Right lung (tissue), 5 donors: ENCODE data around the gene PCBP4. TPM values are rescaled to one million over a fixed set of nuclear protein-coding genes. Genes with fewer than 3 reads are reported as not detected.

Source experiments
- DNase-seq, 2 donors: peaks; one replicate each; pipeline ENCODE4 v3.0.0-alpha.2; 2013
- polyA plus RNA-seq, 5 donors: library from polyadenylated mRNA; unstranded; fragments of 120-200 nt; gene quantifications; one replicate each; pipeline versions ENCODE4 v1.2.1 to v1.2.3, GENCODE V29; 2013; ENCODE audit warnings: inconsistent platforms in 1 of 5, low replicate concordance in 1 of 5; ENCODE audit not compliant: insufficient read length in 5 of 5, insufficient read depth in 1 of 5

Gene PCBP4
- polyA plus RNA-seq, 5 donors = 35.7 to 67.3 (median 47.7) TPM

DNA sequence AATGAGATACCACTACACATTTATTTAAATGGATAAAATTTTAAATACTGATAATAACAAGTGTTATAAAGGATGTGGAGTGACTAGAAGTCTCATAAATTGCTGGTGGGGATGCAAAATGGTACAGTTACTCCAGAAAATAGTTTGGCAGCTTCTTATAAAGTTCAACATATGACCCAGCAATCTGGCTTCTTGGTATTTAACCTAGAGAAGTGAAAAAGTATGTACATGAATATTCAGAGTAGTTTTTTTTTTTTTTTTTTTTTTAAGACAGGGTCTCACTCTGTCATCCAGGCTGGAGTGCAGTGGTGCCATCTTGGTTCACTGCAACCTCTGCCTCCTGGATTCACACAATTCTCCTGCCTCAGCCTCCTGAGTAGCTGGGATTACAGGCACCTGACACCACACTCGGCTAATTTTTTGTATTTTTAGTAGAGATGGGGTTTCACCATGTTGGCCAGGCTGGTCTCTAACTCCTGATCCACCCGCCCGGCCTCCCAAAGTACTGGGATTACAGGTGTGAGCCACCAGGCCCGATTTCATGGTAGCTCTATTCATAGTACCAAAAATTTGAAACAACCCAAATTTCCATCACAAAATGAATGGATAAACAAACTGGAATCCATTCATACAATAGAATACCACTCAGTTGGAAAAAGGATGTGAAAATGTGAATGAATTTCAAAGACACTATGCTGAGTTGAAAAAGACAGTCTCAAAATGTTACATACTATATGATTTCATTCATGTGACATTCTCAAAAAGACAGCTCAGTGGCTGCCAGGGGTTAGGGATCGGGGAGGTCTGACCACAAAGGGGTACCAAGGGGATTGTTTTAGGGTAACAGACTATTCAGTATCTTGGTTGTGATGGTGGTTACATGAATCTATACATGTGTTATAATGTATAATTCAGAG lies 39.9 kb downstream of the PCBP4 start:
- DNase-seq = no peak

DNA sequence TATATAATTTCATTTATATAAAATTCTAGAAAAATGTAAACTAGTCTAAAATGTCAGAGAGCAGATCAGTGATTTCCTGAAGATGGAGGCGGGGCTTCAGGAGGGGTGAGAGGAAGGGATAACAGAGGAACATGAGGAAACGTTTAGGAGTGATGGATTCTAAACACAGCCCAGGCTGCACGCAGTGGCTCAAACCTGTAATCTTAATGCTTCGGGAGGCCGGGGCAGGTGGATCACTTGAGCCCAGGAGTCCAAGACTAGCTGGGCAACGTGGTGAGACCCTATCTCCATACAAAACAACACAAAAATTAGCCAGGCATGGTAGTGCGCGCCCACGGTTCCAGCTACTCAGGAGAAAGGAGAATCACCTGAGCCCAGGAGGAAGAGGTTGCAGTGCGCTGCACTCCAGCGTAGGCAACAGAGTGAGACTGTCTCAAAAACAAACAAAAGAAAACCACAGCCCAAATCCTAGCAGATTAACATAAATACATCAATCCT lies 46.1 kb downstream of the PCBP4 start:
- DNase-seq = no peak

DNA sequence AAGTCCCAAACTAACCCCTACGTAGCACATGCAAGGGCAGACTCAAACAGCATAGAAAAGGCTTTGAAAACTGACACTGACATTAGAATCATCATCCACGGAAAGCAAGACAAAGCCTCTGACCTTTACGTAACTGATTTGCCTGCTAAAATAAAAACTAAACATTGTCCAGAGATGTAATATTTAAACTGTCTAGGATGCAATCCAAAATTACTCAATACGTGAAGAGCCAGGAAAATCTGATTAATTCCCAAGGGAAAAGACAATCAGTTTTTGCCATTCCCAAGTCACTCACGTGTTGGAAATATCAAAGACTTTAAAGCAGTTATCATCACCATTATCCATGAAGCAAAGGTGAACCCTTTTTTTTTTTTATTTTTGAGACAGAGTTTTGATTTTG lies 50.8 kb downstream of the PCBP4 start:
- DNase-seq = no peak

DNA sequence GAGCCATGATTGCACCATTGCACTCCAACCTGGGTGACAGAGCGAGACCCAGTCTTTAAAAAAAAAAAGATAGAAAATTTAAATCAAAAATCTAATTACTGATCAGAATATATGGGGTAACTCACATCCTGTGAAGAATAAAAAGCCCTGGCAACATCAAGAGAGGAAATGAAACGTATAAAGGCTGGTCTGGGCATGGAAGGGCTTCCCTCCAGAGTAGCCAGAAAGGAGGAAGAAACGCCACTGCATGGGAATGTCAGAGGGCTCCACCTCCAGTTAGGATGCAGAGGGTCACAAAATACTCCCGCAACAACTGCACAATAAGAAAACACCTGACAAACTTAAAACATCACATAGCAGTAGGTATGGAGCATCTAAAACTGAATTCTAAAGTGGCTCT lies 59.2 kb downstream of the PCBP4 start:
- DNase-seq = no peak

Other genes starting within 250 kb of the PCBP4 start
- not detected for gene IQCF6, start 188.2 kb downstream of the PCBP4 start, polyA plus RNA-seq
- gene IQCF2, start 105.8 kb downstream of the PCBP4 start, polyA plus RNA-seq = not detected
- gene IQCF5, start 91.9 kb downstream of the PCBP4 start, polyA plus RNA-seq = not detected
- under 1 TPM in 1 of 5 donors, not detected in 4; 0.15 TPM for gene IQCF1, start 64.1 kb downstream of the PCBP4 start, polyA plus RNA-seq
- gene RRP9, start 25.6 kb downstream of the PCBP4 start, polyA plus RNA-seq = 10 to 100 TPM; 13.4 to 26.3 (median 18.9) TPM
- 10 to 100 TPM; 16.3 to 24.2 (median 20.1) TPM for gene PARP3, start 25.1 kb downstream of the PCBP4 start, polyA plus RNA-seq
- under 1 TPM; 0.18 to 0.38 (median 0.28) TPM for gene GPR62, start 12.1 kb downstream of the PCBP4 start, polyA plus RNA-seq
- gene ABHD14B, start 6.6 kb upstream of the PCBP4 start, polyA plus RNA-seq = 10 to 100 TPM; 43.4 to 52.4 (median 50.6) TPM
- 10 to 100 TPM; 19.3 to 33.6 (median 23.2) TPM for gene ABHD14A, start 7.6 kb upstream of the PCBP4 start, polyA plus RNA-seq
- 10 to 100 TPM; 28.7 to 43.1 (median 37.4) TPM for gene ACY1, start 16.1 kb upstream of the PCBP4 start, polyA plus RNA-seq
- 1,000 to 10,000 TPM; 1,885 to 2,503 (median 1,910) TPM for gene RPL29, start 28.4 kb upstream of the PCBP4 start, polyA plus RNA-seq
- gene DUSP7, start 89.1 kb upstream of the PCBP4 start, polyA plus RNA-seq = 10 to 100 TPM; 17.4 to 24.2 (median 22.2) TPM
- 10 to 100 TPM in 2 of 5 donors, 1 to 10 TPM in 3; 8.5 to 13.2 (median 9.8) TPM for gene POC1A, start 187.0 kb upstream of the PCBP4 start, polyA plus RNA-seq
- gene ALAS1, start 230.7 kb upstream of the PCBP4 start, polyA plus RNA-seq = 10 to 100 TPM; 36.0 to 41.9 (median 39.3) TPM